ENCODE results near the gene STMND1.

Gene STMND1

GRCh38 chr6:17096652-17097051, 5.2 kb upstream of the STMND1 start:
- Histone ChIP-seq H3K27ac (ENCODE audit: low read depth, low read length) (no peak overlapping the region), H3K36me3 (ENCODE audit: control insufficient read depth in 1 of 2, insufficient read depth in 2 of 2, low read length in 2 of 2) (no peaks in the 10 kb centered on the region), H3K4me1 (ENCODE audit: control insufficient read depth in 1 of 2, insufficient read depth in 2 of 2, low read length in 2 of 2) (peaks cover 0 to 6% of the 10 kb centered on the region in 2 donors), H3K9me3 (ENCODE audit: control insufficient read depth in 1 of 2, low read length in 2 of 2) (no peaks in the 10 kb centered on the region), H3K27me3 (ENCODE audit: control insufficient read depth in 1 of 2, insufficient read depth in 2 of 2, low read length in 2 of 2) (no peaks in the 10 kb centered on the region), H3K4me3 (ENCODE audit: low read depth in 1 of 2, low read length in 2 of 2) (no peak overlapping the region), H3K9ac (ENCODE audit: low read depth in 1 of 2, low read length in 2 of 2) (no peak overlapping the region)

- peaks cover 0 to 6% of the 10 kb centered on the region in 2 donors for H3K4me1 ChIP-seq (ENCODE audit: control insufficient read depth in 1 of 2, insufficient read depth in 2 of 2, low read length in 2 of 2)
- H3K9ac ChIP-seq (ENCODE audit: low read depth in 1 of 2, low read length in 2 of 2) = no peak overlapping the region
- no peak overlapping the region for H3K4me3 ChIP-seq (ENCODE audit: low read depth in 1 of 2, low read length in 2 of 2)
- no peaks in the 10 kb centered on the region for H3K36me3 ChIP-seq (ENCODE audit: control insufficient read depth in 1 of 2, insufficient read depth in 2 of 2, low read length in 2 of 2)
- no peaks in the 10 kb centered on the region for H3K27me3 ChIP-seq (ENCODE audit: control insufficient read depth in 1 of 2, insufficient read depth in 2 of 2, low read length in 2 of 2)
- H3K27ac ChIP-seq (ENCODE audit: low read depth, low read length) = no peak overlapping the region
- H3K9me3 ChIP-seq (ENCODE audit: control insufficient read depth in 1 of 2, low read length in 2 of 2) = no peaks in the 10 kb centered on the region
Observed at GRCh38 chr6:17097982-17098381, 3.9 kb upstream of the STMND1 start.

- Histone ChIP-seq H3K27me3 (ENCODE audit: control insufficient read depth in 1 of 2, insufficient read depth in 2 of 2, low read length in 2 of 2) (no peaks in the 10 kb centered on the region), H3K27ac (ENCODE audit: low read depth, low read length) (no peak overlapping the region)
Observed at GRCh38 chr6:17098538-17098937, 3.3 kb upstream of the STMND1 start.

GRCh38 chr6:17099401-17100059, 2.3 kb upstream of the STMND1 start:
- Histone ChIP-seq H3K9me3 (ENCODE audit: control insufficient read depth in 1 of 2, low read length in 2 of 2) (no peaks in the 10 kb centered on the region), H3K27me3 (ENCODE audit: control insufficient read depth in 1 of 2, insufficient read depth in 2 of 2, low read length in 2 of 2) (no peaks in the 10 kb centered on the region), H3K4me3 (ENCODE audit: low read depth in 1 of 2, low read length in 2 of 2) (no peak overlapping the region)

More at GRCh38 chr6:17098538-17098937, 3.3 kb upstream of the STMND1 start:
- Histone ChIP-seq H3K36me3 (ENCODE audit: control insufficient read depth in 1 of 2, insufficient read depth in 2 of 2, low read length in 2 of 2) (no peaks in the 10 kb centered on the region), H3K4me1 (ENCODE audit: control insufficient read depth in 1 of 2, insufficient read depth in 2 of 2, low read length in 2 of 2) (peaks cover 0 to 6% of the 10 kb centered on the region in 2 donors), H3K9ac (ENCODE audit: low read depth in 1 of 2, low read length in 2 of 2) (no peak overlapping the region), H3K9me3 (ENCODE audit: control insufficient read depth in 1 of 2, low read length in 2 of 2) (no peaks in the 10 kb centered on the region), H3K4me3 (ENCODE audit: low read depth in 1 of 2, low read length in 2 of 2) (no peak overlapping the region)

GRCh38 chr6:17100806-17101205, 1.0 kb upstream of the STMND1 start:
- H3K4me3 ChIP-seq (ENCODE audit: low read depth in 1 of 2, low read length in 2 of 2) = no peak overlapping the region
- H3K27ac ChIP-seq (ENCODE audit: low read depth, low read length) = no peak overlapping the region
- H3K4me1 ChIP-seq (ENCODE audit: control insufficient read depth in 1 of 2, insufficient read depth in 2 of 2, low read length in 2 of 2) = peaks cover 0 to 6% of the 10 kb centered on the region in 2 donors
- no peaks in the 10 kb centered on the region for H3K27me3 ChIP-seq (ENCODE audit: control insufficient read depth in 1 of 2, insufficient read depth in 2 of 2, low read length in 2 of 2)
- no peaks in the 10 kb centered on the region for H3K9me3 ChIP-seq (ENCODE audit: control insufficient read depth in 1 of 2, low read length in 2 of 2)
- H3K9ac ChIP-seq (ENCODE audit: low read depth in 1 of 2, low read length in 2 of 2) = no peak overlapping the region
- no peaks in the 10 kb centered on the region for H3K36me3 ChIP-seq (ENCODE audit: control insufficient read depth in 1 of 2, insufficient read depth in 2 of 2, low read length in 2 of 2)

More at GRCh38 chr6:17099401-17100059, 2.3 kb upstream of the STMND1 start:
- Histone ChIP-seq H3K27ac (ENCODE audit: low read depth, low read length) (no peak overlapping the region), H3K9ac (ENCODE audit: low read depth in 1 of 2, low read length in 2 of 2) (no peak overlapping the region), H3K4me1 (ENCODE audit: control insufficient read depth in 1 of 2, insufficient read depth in 2 of 2, low read length in 2 of 2) (peaks cover 0 to 6% of the 10 kb centered on the region in 2 donors), H3K36me3 (ENCODE audit: control insufficient read depth in 1 of 2, insufficient read depth in 2 of 2, low read length in 2 of 2) (no peaks in the 10 kb centered on the region)

- Histone ChIP-seq H3K4me1 (ENCODE audit: control insufficient read depth in 1 of 2, insufficient read depth in 2 of 2, low read length in 2 of 2) (peaks cover 0 to 6% of the 10 kb centered on the region in 2 donors), H3K9me3 (ENCODE audit: control insufficient read depth in 1 of 2, low read length in 2 of 2) (no peaks in the 10 kb centered on the region), H3K27me3 (ENCODE audit: control insufficient read depth in 1 of 2, insufficient read depth in 2 of 2, low read length in 2 of 2) (no peaks in the 10 kb centered on the region), H3K9ac (ENCODE audit: low read depth in 1 of 2, low read length in 2 of 2) (peak overlapping the region in 1 of 2 donors; percentile 29), H3K36me3 (ENCODE audit: control insufficient read depth in 1 of 2, insufficient read depth in 2 of 2, low read length in 2 of 2) (no peaks in the 10 kb centered on the region), H3K27ac (ENCODE audit: low read depth, low read length) (no peak overlapping the region), H3K4me3 (ENCODE audit: low read depth in 1 of 2, low read length in 2 of 2) (peak overlapping the region; percentile 70 to 74)
Observed at GRCh38 chr6:17102258-17102870, 514 bp downstream of the STMND1 start.

- Histone ChIP-seq H3K27ac (ENCODE audit: low read depth, low read length) (no peak overlapping the region), H3K9me3 (ENCODE audit: control insufficient read depth in 1 of 2, low read length in 2 of 2) (no peaks in the 10 kb centered on the region), H3K9ac (ENCODE audit: low read depth in 1 of 2, low read length in 2 of 2) (no peak overlapping the region), H3K36me3 (ENCODE audit: control insufficient read depth in 1 of 2, insufficient read depth in 2 of 2, low read length in 2 of 2) (no peaks in the 10 kb centered on the region), H3K4me1 (ENCODE audit: control insufficient read depth in 1 of 2, insufficient read depth in 2 of 2, low read length in 2 of 2) (peaks cover 0 to 6% of the 10 kb centered on the region in 2 donors), H3K4me3 (ENCODE audit: low read depth in 1 of 2, low read length in 2 of 2) (no peak overlapping the region), H3K27me3 (ENCODE audit: control insufficient read depth in 1 of 2, insufficient read depth in 2 of 2, low read length in 2 of 2) (no peaks in the 10 kb centered on the region)
Observed at GRCh38 chr6:17103715-17104114, 1.9 kb downstream of the STMND1 start.

- Histone ChIP-seq H3K36me3 (ENCODE audit: control insufficient read depth in 1 of 2, insufficient read depth in 2 of 2, low read length in 2 of 2) (no peaks in the 10 kb centered on the region), H3K4me1 (ENCODE audit: control insufficient read depth in 1 of 2, insufficient read depth in 2 of 2, low read length in 2 of 2) (no peaks in the 10 kb centered on the region), H3K27ac (ENCODE audit: low read depth, low read length) (no peak overlapping the region), H3K9me3 (ENCODE audit: control insufficient read depth in 1 of 2, low read length in 2 of 2) (no peaks in the 10 kb centered on the region), H3K27me3 (ENCODE audit: control insufficient read depth in 1 of 2, insufficient read depth in 2 of 2, low read length in 2 of 2) (no peaks in the 10 kb centered on the region), H3K4me3 (ENCODE audit: low read depth in 1 of 2, low read length in 2 of 2) (no peak overlapping the region), H3K9ac (ENCODE audit: low read depth in 1 of 2, low read length in 2 of 2) (no peak overlapping the region)
Observed at GRCh38 chr6:17107863-17108262, 6.0 kb downstream of the STMND1 start.

GRCh38 chr6:17115251-17116116, 13.6 kb downstream of the STMND1 start:
- Histone ChIP-seq H3K4me3 (ENCODE audit: low read depth in 1 of 2, low read length in 2 of 2) (no peak overlapping the region), H3K9ac (ENCODE audit: low read depth in 1 of 2, low read length in 2 of 2) (no peak overlapping the region), H3K27ac (ENCODE audit: low read depth, low read length) (no peak overlapping the region), H3K4me1 (ENCODE audit: control insufficient read depth in 1 of 2, insufficient read depth in 2 of 2, low read length in 2 of 2) (no peaks in the 10 kb centered on the region), H3K27me3 (ENCODE audit: control insufficient read depth in 1 of 2, insufficient read depth in 2 of 2, low read length in 2 of 2) (no peaks in the 10 kb centered on the region), H3K36me3 (ENCODE audit: control insufficient read depth in 1 of 2, insufficient read depth in 2 of 2, low read length in 2 of 2) (no peaks in the 10 kb centered on the region), H3K9me3 (ENCODE audit: control insufficient read depth in 1 of 2, low read length in 2 of 2) (no peaks in the 10 kb centered on the region)

- Histone ChIP-seq H3K27ac (ENCODE audit: low read depth, low read length) (no peak overlapping the region), H3K9me3 (ENCODE audit: control insufficient read depth in 1 of 2, low read length in 2 of 2) (no peaks in the 10 kb centered on the region), H3K36me3 (ENCODE audit: control insufficient read depth in 1 of 2, insufficient read depth in 2 of 2, low read length in 2 of 2) (no peaks in the 10 kb centered on the region), H3K27me3 (ENCODE audit: control insufficient read depth in 1 of 2, insufficient read depth in 2 of 2, low read length in 2 of 2) (no peaks in the 10 kb centered on the region), H3K9ac (ENCODE audit: low read depth in 1 of 2, low read length in 2 of 2) (no peak overlapping the region), H3K4me3 (ENCODE audit: low read depth in 1 of 2, low read length in 2 of 2) (no peak overlapping the region), H3K4me1 (ENCODE audit: control insufficient read depth in 1 of 2, insufficient read depth in 2 of 2, low read length in 2 of 2) (no peaks in the 10 kb centered on the region)
Observed at GRCh38 chr6:17116117-17116440, 14.2 kb downstream of the STMND1 start.

Data from duodenal mucosa (tissue), 2 donors.